OCI-LY7 (cell line): ENCODE data around the gene PPL. TPM values are rescaled to one million over a fixed set of nuclear protein-coding genes. Genes with fewer than 3 reads are reported as not detected.

ENCODE experiments used
- BruUV-seq: library from RNA; stranded (reverse); fragments of 400-500 nt; replicated peaks from 2 replicates; lab custom pipeline; 2021; lab: Mats Ljungman, UMichigan
- CTCF ChIA-PET: fragments of 300-600 bp; sonication (Branson Sonifier 250); formaldehyde crosslinking; loops from one replicate; lab custom pipeline; 2022; ENCODE audit warnings: antibody characterized with exemption; ENCODE audit not compliant: unreplicated experiment; lab: Charles Lee
- POLR2A ChIA-PET: fragments of 300-600 bp; sonication (Branson Sonifier 250); formaldehyde crosslinking; loops from one replicate; lab custom pipeline; 2022; ENCODE audit warnings: antibody characterized with exemption; lab: Charles Lee
- DNase-seq: peaks from one replicate; pipeline ENCODE4 v3.0.0-alpha.2; 2015; ENCODE audit warnings: low spot score
- H2AFZ ChIP-seq: fragments of 200-600 bp; sonication (generic), shearing (Covaris generic); 2 replicates; pipeline ENCODE4 v1.6.1; 2014; ENCODE audit warnings: mild to moderate bottlenecking, antibody characterized with exemption, low read length, moderate library complexity
- H3K27ac ChIP-seq: fragments of 200-600 bp; sonication (generic); 2 replicates; pipeline ENCODE4 v1.5.1; 2014; ENCODE audit warnings: mixed run types, low read depth, mild to moderate bottlenecking, moderate library complexity, low read length, inconsistent platforms; ENCODE audit not compliant: poor library complexity, severe bottlenecking
- H3K36me3 ChIP-seq: fragments of 200-600 bp; sonication (generic); 2 replicates; pipeline ENCODE4 v1.6.1; 2014; ENCODE audit warnings: mild to moderate bottlenecking, antibody characterized with exemption, low read length, moderate library complexity, mixed read lengths; ENCODE audit not compliant: insufficient read depth
- H3K4me1 ChIP-seq: fragments of 200-600 bp; sonication (generic); 2 replicates; pipeline ENCODE4 v1.5.1; 2014; ENCODE audit warnings: mild to moderate bottlenecking, low read length; ENCODE audit not compliant: insufficient read depth, poor library complexity, severe bottlenecking
- H3K4me2 ChIP-seq: fragments of 200-600 bp; sonication (generic); 2 replicates; pipeline ENCODE4 v1.6.1; 2014; ENCODE audit warnings: mild to moderate bottlenecking, low read length
- H3K4me3 ChIP-seq: fragments of 200-600 bp; sonication (generic); 2 replicates; pipeline ENCODE4 v1.5.1; 2014; ENCODE audit warnings: mild to moderate bottlenecking, low read depth, low read length; ENCODE audit not compliant: poor library complexity, severe bottlenecking
- H3K79me2 ChIP-seq: fragments of 200-600 bp; sonication (generic); 2 replicates; pipeline ENCODE4 v1.6.1; 2016; ENCODE audit warnings: low read depth, mild to moderate bottlenecking, low read length, moderate library complexity, mixed read lengths; ENCODE audit not compliant: insufficient read depth
- H3K9me2 ChIP-seq: fragments of 200-600 bp; sonication (generic); 2 replicates; pipeline ENCODE4 v1.6.1; 2016; ENCODE audit warnings: mild to moderate bottlenecking, low read length, mixed read lengths; ENCODE audit not compliant: insufficient read depth
- H3K9me3 ChIP-seq: fragments of 200-600 bp; sonication (generic); 2 replicates; pipeline ENCODE4 v1.6.1; 2014; ENCODE audit warnings: mild to moderate bottlenecking, mixed run types, low read length, mixed read lengths
- H4K20me1 ChIP-seq: fragments of 200-600 bp; sonication (generic); 2 replicates; pipeline ENCODE4 v1.6.1; 2014; ENCODE audit warnings: mild to moderate bottlenecking, antibody characterized with exemption, low read length, moderate library complexity, mixed read lengths; ENCODE audit not compliant: insufficient read depth
- EZH2phosphoT487 ChIP-seq: fragments of 200-600 bp; sonication (generic); IDR thresholded peaks from 2 replicates; pipeline ENCODE4 v1.6.1; 2018; ENCODE audit warnings: low read depth, borderline replicate concordance, mild to moderate bottlenecking, mixed run types, antibody characterized with exemption, low read length, moderate library complexity, mixed read lengths
- intact Hi-C: fragments of 100-400 bp; cut with micrococcal nuclease; formaldehyde crosslinking; loops from one replicate; pipeline ENCODE4 v1.10.0; 2022; ENCODE audit not compliant: unreplicated experiment
- total RNA-seq, 2 experiments: library from RNA; depleted of rRNA in 1 of 2; stranded (reverse); fragments of >200 nt in 1 of 2; shearing (Covaris generic) in 1 of 2; gene quantifications; 2 replicates each; pipeline ENCODE4 v1.2.3, GENCODE V29; 2014 to 2022
- TF ChIP-seq, protein P1 (sequence below): fragments of 200-600 bp; sonication (generic); conservative IDR thresholded peaks from 2 replicates; pipeline ENCODE4 v1.5.1; 2014; ENCODE audit warnings: mild to moderate bottlenecking, antibody characterized with exemption, low read length, moderate library complexity, mixed read lengths

Gene PPL
- total RNA-seq, 2 experiments from 2014 or later: not detected

GRCh38 chr16:4859190-4859899 lies 77.6 kb downstream of the PPL start:
- no peak overlapping the region for H3K4me3 ChIP-seq
- intact Hi-C loops: no loop called here
- no peak overlapping the region for H2AFZ ChIP-seq
- BruUV-seq: no TSS peak
- POLR2A ChIA-PET: no interaction called here
- H4K20me1 ChIP-seq: no peaks in the 10 kb centered on the region; the same call in 1 of the 2 replicates
- TF ChIP-seq, protein P1, sequence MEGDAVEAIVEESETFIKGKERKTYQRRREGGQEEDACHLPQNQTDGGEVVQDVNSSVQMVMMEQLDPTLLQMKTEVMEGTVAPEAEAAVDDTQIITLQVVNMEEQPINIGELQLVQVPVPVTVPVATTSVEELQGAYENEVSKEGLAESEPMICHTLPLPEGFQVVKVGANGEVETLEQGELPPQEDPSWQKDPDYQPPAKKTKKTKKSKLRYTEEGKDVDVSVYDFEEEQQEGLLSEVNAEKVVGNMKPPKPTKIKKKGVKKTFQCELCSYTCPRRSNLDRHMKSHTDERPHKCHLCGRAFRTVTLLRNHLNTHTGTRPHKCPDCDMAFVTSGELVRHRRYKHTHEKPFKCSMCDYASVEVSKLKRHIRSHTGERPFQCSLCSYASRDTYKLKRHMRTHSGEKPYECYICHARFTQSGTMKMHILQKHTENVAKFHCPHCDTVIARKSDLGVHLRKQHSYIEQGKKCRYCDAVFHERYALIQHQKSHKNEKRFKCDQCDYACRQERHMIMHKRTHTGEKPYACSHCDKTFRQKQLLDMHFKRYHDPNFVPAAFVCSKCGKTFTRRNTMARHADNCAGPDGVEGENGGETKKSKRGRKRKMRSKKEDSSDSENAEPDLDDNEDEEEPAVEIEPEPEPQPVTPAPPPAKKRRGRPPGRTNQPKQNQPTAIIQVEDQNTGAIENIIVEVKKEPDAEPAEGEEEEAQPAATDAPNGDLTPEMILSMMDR: no peak
- no peak for TF ChIP-seq EZH2phosphoT487
- peaks cover 100% of the 10 kb centered on the region for H3K36me3 ChIP-seq
- no peak for DNase-seq
- H3K9me2 ChIP-seq: no peaks in the 10 kb centered on the region
- CTCF ChIA-PET: no interaction called here
- no peaks in the 10 kb centered on the region for H3K4me1 ChIP-seq
- no peak overlapping the region for H3K4me2 ChIP-seq
- H3K79me2 ChIP-seq: peaks cover 20% of the 10 kb centered on the region; the same call in 1 of the 2 replicates
- no peak overlapping the region for H3K27ac ChIP-seq
- no peaks in the 10 kb centered on the region for H3K9me3 ChIP-seq

- CTCF ChIA-PET: no interaction called here
- Histone ChIP-seq H3K9me3 (no peaks in the 10 kb centered on the region), H3K9me2 (no peaks in the 10 kb centered on the region), H3K4me2 (no peak overlapping the region), H3K27ac (no peak overlapping the region), H2AFZ (no peak overlapping the region), H3K36me3 (peaks cover 88% of the 10 kb centered on the region), H3K4me3 (no peak overlapping the region), H3K4me1 (peaks cover 3% of the 10 kb centered on the region), H4K20me1 (peaks cover 7% of the 10 kb centered on the region; the same call in 1 of the 2 replicates), H3K79me2 (peaks cover 22% of the 10 kb centered on the region)
- TF ChIP-seq EZH2phosphoT487: no peak
- TF ChIP-seq, protein P1: no peak
- intact Hi-C loops: no loop called here
- no TSS peak for BruUV-seq
- POLR2A ChIA-PET: no interaction called here
- DNase-seq: no peak
These were observed 81.1 kb downstream of the PPL start for GRCh38 chr16:4855804-4856203.

- intact Hi-C loops: no loop called here
- no peak for TF ChIP-seq EZH2phosphoT487
- TF ChIP-seq, protein P1: no peak
- Histone ChIP-seq H2AFZ (no peak overlapping the region), H3K9me3 (no peaks in the 10 kb centered on the region), H3K27ac (no peak overlapping the region), H4K20me1 (peaks cover 11% of the 10 kb centered on the region), H3K79me2 (peaks cover 27% of the 10 kb centered on the region), H3K36me3 (peaks cover 88% of the 10 kb centered on the region), H3K9me2 (no peaks in the 10 kb centered on the region), H3K4me3 (no peak overlapping the region), H3K4me2 (no peak overlapping the region), H3K4me1 (peaks cover 7% of the 10 kb centered on the region)
- DNase-seq: no peak
- BruUV-seq: no TSS peak
- ChIA-PET POLR2A (interaction anchor here (0.6 kb wide), 1 partner anchor 157 kb away, joined by 4 read pairs; no protein-coding TSS in a partner anchor), CTCF (no interaction called here)
These were observed 81.6 kb downstream of the PPL start for GRCh38 chr16:4855371-4855770.
